ENCODE results near the gene SEPTIN12.

SEPTIN12 gene

GRCh38 chr16:4787627-4788482 is at the start of gene SEPTIN12:
SEPTIN12 (minus strand) TSS chr16:4788345; CDS start chr16:4787645, 700 bp downstream.
- no peak for DNase-seq (ENCODE audit: low read depth in 2 of 2)

- no peak for DNase-seq (ENCODE audit: low read depth in 2 of 2)
Measured at GRCh38 chr16:4836727-4837126, 48.6 kb upstream of the SEPTIN12 start.

GRCh38 chr16:4833584-4833983 is 45.4 kb upstream of the SEPTIN12 start:
- no peak for DNase-seq (ENCODE audit: low read depth in 2 of 2)

GRCh38 chr16:4832698-4833343 is 44.7 kb upstream of the SEPTIN12 start:
- no peak for DNase-seq (ENCODE audit: low read depth in 2 of 2)

- DNase-seq (ENCODE audit: low read depth in 2 of 2), result no peak
Measured at GRCh38 chr16:4831616-4832015, 43.5 kb upstream of the SEPTIN12 start.

- no peak for DNase-seq (ENCODE audit: low read depth in 2 of 2)
Measured at GRCh38 chr16:4830408-4830807, 42.3 kb upstream of the SEPTIN12 start.

- no peak for DNase-seq (ENCODE audit: low read depth in 2 of 2)
Measured at GRCh38 chr16:4828567-4829321, 40.6 kb upstream of the SEPTIN12 start.

GRCh38 chr16:4826980-4827379 is 38.8 kb upstream of the SEPTIN12 start:
- no peak for DNase-seq (ENCODE audit: low read depth in 2 of 2)

- no peak for DNase-seq (ENCODE audit: low read depth in 2 of 2)
Measured at GRCh38 chr16:4826526-4826925, 38.4 kb upstream of the SEPTIN12 start.

GRCh38 chr16:4825196-4825595 is 37.1 kb upstream of the SEPTIN12 start:
- DNase-seq (ENCODE audit: low read depth in 2 of 2), result no peak

GRCh38 chr16:4820652-4821051 is 32.5 kb upstream of the SEPTIN12 start:
- no peak for DNase-seq (ENCODE audit: low read depth in 2 of 2)

GRCh38 chr16:4814542-4815173 is 26.5 kb upstream of the SEPTIN12 start:
- DNase-seq (ENCODE audit: low read depth in 2 of 2), result no peak

GRCh38 chr16:4814046-4814445 is 25.9 kb upstream of the SEPTIN12 start:
- no peak for DNase-seq (ENCODE audit: low read depth in 2 of 2)

- DNase-seq (ENCODE audit: low read depth in 2 of 2), result no peak
Measured at GRCh38 chr16:4813251-4814003, 25.3 kb upstream of the SEPTIN12 start.

- DNase-seq (ENCODE audit: low read depth in 2 of 2), result no peak
Measured at GRCh38 chr16:4811773-4812172, 23.6 kb upstream of the SEPTIN12 start.

- DNase-seq (ENCODE audit: low read depth in 2 of 2), result no peak
Measured at GRCh38 chr16:4811242-4811641, 23.1 kb upstream of the SEPTIN12 start.

GRCh38 chr16:4806280-4806679 is 18.1 kb upstream of the SEPTIN12 start:
- DNase-seq (ENCODE audit: low read depth in 2 of 2), result no peak

GRCh38 chr16:4805231-4805630 is 17.1 kb upstream of the SEPTIN12 start:
- DNase-seq (ENCODE audit: low read depth in 2 of 2), result no peak

- no peak for DNase-seq (ENCODE audit: low read depth in 2 of 2)
Measured at GRCh38 chr16:4803898-4804762, 16.0 kb upstream of the SEPTIN12 start.

- DNase-seq (ENCODE audit: low read depth in 2 of 2), result no peak
Measured at GRCh38 chr16:4803401-4803844, 15.3 kb upstream of the SEPTIN12 start.

Measured in activated CD8-positive, alpha-beta memory T cell treated with anti-CD3 and anti-CD28 coated beads for 4 hours (primary cell).